Smooth muscle cell (in vitro differentiated cells): ENCODE results near the gene ZNF554. TPM values are rescaled to one million over a fixed set of nuclear protein-coding genes. Genes with fewer than 3 reads are reported as not detected.

Experiments
- DNase-seq: peaks from one replicate; lab custom pipeline; 2025; ENCODE audit not compliant: unreplicated experiment; lab: John Stamatoyannopoulos, UW
- H2AFZ ChIP-seq: fragments of 200-600 bp; sonication (generic); 2 replicates; pipeline ENCODE4 v1.6.0; 2016; ENCODE audit warnings: antibody characterized with exemption, low read depth, mild to moderate bottlenecking
- H3F3A ChIP-seq: fragments of 200-600 bp; sonication (generic); 2 replicates; pipeline ENCODE4 v1.6.0; 2017; ENCODE audit warnings: antibody characterized with exemption, low read depth
- H3K27ac ChIP-seq: fragments of 200-600 bp; sonication (generic); 2 replicates; pipeline ENCODE4 v1.5.1; 2016; ENCODE audit warnings: low read depth, mild to moderate bottlenecking
- H3K27me3 ChIP-seq: fragments of 200-600 bp; sonication (generic); 2 replicates; pipeline ENCODE4 v1.6.1; 2016; ENCODE audit warnings: low read depth, mild to moderate bottlenecking
- H3K36me3 ChIP-seq: fragments of 200-600 bp; sonication (generic); 2 replicates; pipeline ENCODE4 v1.5.1; 2016; ENCODE audit warnings: low read depth
- H3K4me1 ChIP-seq: fragments of 200-600 bp; sonication (generic); 2 replicates; pipeline ENCODE4 v1.5.1; 2016; ENCODE audit warnings: low read depth
- H3K4me2 ChIP-seq: fragments of 200-600 bp; sonication (generic); 2 replicates; pipeline ENCODE4 v1.6.0; 2016; ENCODE audit warnings: mild to moderate bottlenecking
- H3K4me3 ChIP-seq: fragments of 200-600 bp; sonication (generic); 2 replicates; pipeline ENCODE4 v1.5.1; 2016; ENCODE audit warnings: mild to moderate bottlenecking
- H3K79me2 ChIP-seq: fragments of 200-600 bp; sonication (generic); 2 replicates; pipeline ENCODE4 v1.6.0; 2016; ENCODE audit warnings: low read depth, mild to moderate bottlenecking
- H3K9ac ChIP-seq: fragments of 200-600 bp; sonication (generic); 2 replicates; pipeline ENCODE4 v1.6.0; 2016; ENCODE audit warnings: low read depth
- H3K9me3 ChIP-seq: fragments of 200-600 bp; sonication (generic); replicated peaks from 2 replicates; pipeline ENCODE4 v1.5.1; 2016; ENCODE audit warnings: low read depth
- H4K20me1 ChIP-seq: fragments of 200-600 bp; sonication (generic); 2 replicates; pipeline ENCODE4 v1.6.0; 2016; ENCODE audit warnings: low read depth
- CTCF ChIP-seq: fragments of 200-600 bp; sonication (generic); IDR thresholded peaks from 2 replicates; pipeline ENCODE4 v1.5.1; 2017; ENCODE audit warnings: borderline replicate concordance, mild to moderate bottlenecking, antibody characterized with exemption; ENCODE audit not compliant: insufficient read depth, poor library complexity, severe bottlenecking
- WGBS: methylation state at CpG from one replicate; pipeline ENCODE4 v1.1.7; 2016; ENCODE audit warnings: low lambda C conversion rate; 5-methylcytosine and 5-hydroxymethylcytosine counted together
- polyA plus RNA-seq: library from polyadenylated mRNA; unstranded; fragments of >200 nt; fragmentation: Nextera tagmentation; extraction: Ambion mirVana; gene quantifications from 2 replicates; pipeline ENCODE4 v1.2.1, GENCODE V29; 2016
- total RNA-seq: library from RNA; depleted of rRNA; stranded (reverse); fragments of >200 nt; gene quantifications from 2 replicates; pipeline ENCODE4 v1.2.3, GENCODE V29; 2014

ZNF554 gene
- total and polyA plus RNA-seq, 2 experiments from 2014 or later: 2.3 to 4.8 TPM

GRCh38 chr19:2785244-2785997 is 34.2 kb upstream of the ZNF554 start, which contains the start of gene THOP1:
Gene THOP1 (plus strand): TSS chr19:2785503. CDS start chr19:2785663, 160 bp downstream.
- H3K27me3 ChIP-seq: no peaks in the 10 kb centered on the region
- peaks cover 14% of the 10 kb centered on the region for H3K4me1 ChIP-seq
- H3K9me3 ChIP-seq: no peaks in the 10 kb centered on the region
- H3K27ac ChIP-seq: peak within 1 kb of the TSS; percentile 89
- peaks cover 58% of the 10 kb centered on the region for H3K79me2 ChIP-seq
- H2AFZ ChIP-seq: peak within 1 kb of the TSS; percentile 87
- under 1% methylated on average over 61 of the region's 78 CpGs for WGBS
- peaks cover 21% of the 10 kb centered on the region for H4K20me1 ChIP-seq
- H3K9ac ChIP-seq: peak within 1 kb of the TSS; percentile 84
- no peaks in the 10 kb centered on the region for H3K36me3 ChIP-seq
- H3K4me3 ChIP-seq: peak within 1 kb of the TSS; percentile 89
- H3K4me2 ChIP-seq: peak within 1 kb of the TSS; percentile 100
- TF ChIP-seq CTCF: no peak
- peak; percentile 92 for DNase-seq
- H3F3A ChIP-seq: peaks cover 7% of the 10 kb centered on the region

- Histone ChIP-seq H3F3A (peaks cover 7% of the 10 kb centered on the region), H3K4me3 (no peak overlapping the region), H3K79me2 (peaks cover 41% of the 10 kb centered on the region), H4K20me1 (peaks cover 4% of the 10 kb centered on the region), H3K27me3 (no peaks in the 10 kb centered on the region), H3K9me3 (no peaks in the 10 kb centered on the region), H3K4me1 (peaks cover 14% of the 10 kb centered on the region), H3K36me3 (no peaks in the 10 kb centered on the region), H3K9ac (no peak overlapping the region), H3K4me2 (no peak overlapping the region), H2AFZ (no peak overlapping the region), H3K27ac (no peak overlapping the region)
- DNase-seq: no peak
- TF ChIP-seq CTCF: no peak
- WGBS: 91% methylated on average over 8 of the region's 8 CpGs
Observed at GRCh38 chr19:2787115-2787514, 32.6 kb upstream of the ZNF554 start.

- H3K9me3 ChIP-seq: no peaks in the 10 kb centered on the region
- no peak for DNase-seq
- peaks cover 14% of the 10 kb centered on the region for H3K4me1 ChIP-seq
- no peaks in the 10 kb centered on the region for H3K36me3 ChIP-seq
- peaks cover 7% of the 10 kb centered on the region for H3F3A ChIP-seq
- H4K20me1 ChIP-seq: no peaks in the 10 kb centered on the region
- H3K79me2 ChIP-seq: peaks cover 31% of the 10 kb centered on the region
- no peak overlapping the region for H2AFZ ChIP-seq
- no peak overlapping the region for H3K9ac ChIP-seq
- no peak for TF ChIP-seq CTCF
- 93% methylated on average over 5 of the region's 5 CpGs for WGBS
- H3K4me3 ChIP-seq: no peak overlapping the region
- H3K4me2 ChIP-seq: no peak overlapping the region
- H3K27me3 ChIP-seq: no peaks in the 10 kb centered on the region
- H3K27ac ChIP-seq: no peak overlapping the region
Observed at GRCh38 chr19:2788237-2788636, 31.4 kb upstream of the ZNF554 start.

GRCh38 chr19:2790194-2790556 is 29.5 kb upstream of the ZNF554 start:
- no peaks in the 10 kb centered on the region for H3K9me3 ChIP-seq
- no peaks in the 10 kb centered on the region for H3K36me3 ChIP-seq
- H3K27ac ChIP-seq: no peak overlapping the region
- H3K4me1 ChIP-seq: peaks cover 8% of the 10 kb centered on the region
- no peaks in the 10 kb centered on the region for H3F3A ChIP-seq
- no peak for TF ChIP-seq CTCF
- no peak overlapping the region for H3K4me3 ChIP-seq
- no peak for DNase-seq
- H3K9ac ChIP-seq: no peak overlapping the region
- 91% methylated on average over 14 of the region's 14 CpGs for WGBS
- H4K20me1 ChIP-seq: no peaks in the 10 kb centered on the region
- H3K79me2 ChIP-seq: peaks cover 31% of the 10 kb centered on the region
- no peak overlapping the region for H3K4me2 ChIP-seq
- H2AFZ ChIP-seq: no peak overlapping the region
- H3K27me3 ChIP-seq: no peaks in the 10 kb centered on the region
